Stimulated activated naive CD8-positive, alpha-beta T cell treated with anti-CD3 and anti-CD28 coated beads, Interleukin-15, Interleukin-2, amounts not matched to agents 100 ng/mL and 50 ng/mL, for 24 hours (primary cell): ENCODE measurements around the gene PODXL2.

ENCODE experiments used
- H3K27ac Mint-ChIP-seq: one replicate; pipeline ENCODE4 v1.8.0; 2021; ENCODE audit warnings: mild to moderate bottlenecking, mixed read lengths
- H3K27me3 Mint-ChIP-seq: one replicate; pipeline ENCODE4 v1.8.0; 2021; ENCODE audit warnings: mixed read lengths
- H3K36me3 Mint-ChIP-seq: one replicate; pipeline ENCODE4 v1.8.0; 2021; ENCODE audit warnings: low read depth, mixed read lengths
- H3K4me1 Mint-ChIP-seq: one replicate; pipeline ENCODE4 v1.8.0; 2021; ENCODE audit warnings: low read depth, mixed read lengths
- H3K4me3 Mint-ChIP-seq: one replicate; pipeline ENCODE4 v1.8.0; 2021; ENCODE audit warnings: mild to moderate bottlenecking, mixed read lengths
- H3K9me3 Mint-ChIP-seq: one replicate; pipeline ENCODE4 v1.8.0; 2021; ENCODE audit warnings: mixed read lengths

PODXL2 gene

GRCh38 chr3:127670761-127671522 is 42.0 kb downstream of the PODXL2 start:
- Mint-ChIP-seq H3K4me1 (peaks cover 25% of the 10 kb centered on the region), H3K27ac (peak overlapping the region; percentile 97), H3K36me3 (no peaks in the 10 kb centered on the region), H3K9me3 (no peaks in the 10 kb centered on the region), H3K4me3 (peak overlapping the region; percentile 89), H3K27me3 (no peaks in the 10 kb centered on the region)

DNA sequence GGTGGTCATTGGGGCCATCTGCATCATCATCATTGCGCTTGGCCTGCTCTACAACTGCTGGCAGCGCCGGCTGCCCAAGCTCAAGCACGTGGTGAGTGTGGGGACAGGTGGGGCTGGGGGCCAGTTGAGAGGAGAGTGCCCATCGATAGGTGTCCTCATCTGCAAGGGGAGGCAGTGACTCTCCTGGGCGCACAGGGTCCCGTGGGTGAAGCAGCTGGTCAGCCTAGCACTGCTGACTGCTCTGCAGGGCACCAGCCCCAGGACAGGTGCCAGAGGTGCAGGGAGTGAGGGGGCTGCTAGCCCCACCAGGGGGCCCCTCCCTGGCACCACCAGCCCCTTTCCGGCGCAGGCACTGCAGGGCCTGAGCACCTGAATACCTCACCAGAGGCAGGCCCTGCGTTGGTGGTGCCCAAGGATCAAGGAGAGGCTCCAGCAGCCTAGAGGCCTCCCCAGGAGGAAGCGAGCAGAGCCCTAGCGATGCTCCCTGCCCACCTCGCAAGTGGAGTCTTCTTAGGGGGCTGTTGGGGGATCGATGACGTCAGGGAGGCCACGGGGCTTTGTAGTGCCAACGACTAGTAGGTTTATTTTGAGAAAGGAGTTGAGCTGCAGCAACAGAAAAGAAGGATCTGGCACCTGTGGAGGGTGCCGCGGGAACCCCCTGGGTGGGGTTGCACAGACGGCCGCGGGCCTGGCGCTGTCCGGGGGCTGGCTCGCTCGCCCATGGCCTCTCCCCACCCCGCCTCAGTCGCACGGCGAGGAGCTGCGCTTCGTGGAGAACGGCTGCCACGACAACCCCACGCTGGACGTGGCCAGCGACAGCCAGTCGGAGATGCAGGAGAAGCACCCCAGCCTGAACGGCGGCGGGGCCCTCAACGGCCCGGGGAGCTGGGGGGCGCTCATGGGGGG is 42.8 kb downstream of the PODXL2 start:
- H3K27ac Mint-ChIP-seq: peak overlapping the region; percentile 97
- H3K4me3 Mint-ChIP-seq: peak overlapping the region; percentile 89
- peaks cover 28% of the 10 kb centered on the region for H3K4me1 Mint-ChIP-seq
- no peaks in the 10 kb centered on the region for H3K27me3 Mint-ChIP-seq
- no peaks in the 10 kb centered on the region for H3K36me3 Mint-ChIP-seq
- no peaks in the 10 kb centered on the region for H3K9me3 Mint-ChIP-seq

GRCh38 chr3:127672429-127673190 is 43.6 kb downstream of the PODXL2 start, which contains the start of gene ABTB1:
TSS of gene ABTB1 (plus strand) at chr3:127672952. CDS start at chr3:127673026, 74 bp downstream.
- peaks cover 28% of the 10 kb centered on the region for H3K4me1 Mint-ChIP-seq
- H3K36me3 Mint-ChIP-seq: no peaks in the 10 kb centered on the region

GRCh38 chr3:127673191-127674100 is 44.5 kb downstream of the PODXL2 start:
- Mint-ChIP-seq H3K36me3 (no peaks in the 10 kb centered on the region), H3K27me3 (no peaks in the 10 kb centered on the region), H3K4me1 (peaks cover 28% of the 10 kb centered on the region), H3K4me3 (peak overlapping the region; percentile 81), H3K9me3 (no peaks in the 10 kb centered on the region), H3K27ac (peak overlapping the region; percentile 45)

More at GRCh38 chr3:127672429-127673190, 43.6 kb downstream of the PODXL2 start, which contains the start of gene ABTB1:
- Mint-ChIP-seq H3K27me3 (no peaks in the 10 kb centered on the region), H3K4me3 (peak within 1 kb of the TSS; percentile 89), H3K27ac (peak within 1 kb of the TSS; percentile 97), H3K9me3 (no peaks in the 10 kb centered on the region)

- Mint-ChIP-seq H3K4me3 (peak overlapping the region; percentile 81), H3K27ac (peak overlapping the region; percentile 77), H3K27me3 (no peaks in the 10 kb centered on the region), H3K4me1 (peaks cover 28% of the 10 kb centered on the region), H3K9me3 (no peaks in the 10 kb centered on the region), H3K36me3 (no peaks in the 10 kb centered on the region)
These were observed 45.2 kb downstream of the PODXL2 start for GRCh38 chr3:127674101-127674721.

DNA sequence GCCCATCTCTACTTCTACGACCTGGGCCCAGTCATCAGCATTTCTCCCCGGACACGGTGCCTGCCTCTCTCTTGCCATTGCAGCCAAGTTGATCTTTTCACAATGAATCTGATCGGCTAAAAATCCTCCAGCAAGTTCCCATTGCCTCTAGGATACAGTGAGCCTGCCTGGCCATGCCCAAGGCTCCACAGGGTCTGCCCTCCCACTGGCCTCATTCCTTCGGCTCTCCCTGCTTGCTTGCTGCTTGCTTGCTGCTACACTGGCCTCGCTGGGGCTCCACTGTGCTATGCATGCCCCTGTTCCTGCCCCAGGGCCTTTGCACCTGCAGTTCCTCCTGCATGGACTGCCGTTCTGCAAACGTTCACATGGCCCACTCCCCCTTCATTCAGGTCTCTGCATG is 45.8 kb downstream of the PODXL2 start:
- Mint-ChIP-seq H3K27me3 (no peaks in the 10 kb centered on the region), H3K27ac (no peak overlapping the region), H3K9me3 (no peaks in the 10 kb centered on the region), H3K36me3 (no peaks in the 10 kb centered on the region), H3K4me1 (peaks cover 28% of the 10 kb centered on the region), H3K4me3 (peak overlapping the region; percentile 15)

DNA sequence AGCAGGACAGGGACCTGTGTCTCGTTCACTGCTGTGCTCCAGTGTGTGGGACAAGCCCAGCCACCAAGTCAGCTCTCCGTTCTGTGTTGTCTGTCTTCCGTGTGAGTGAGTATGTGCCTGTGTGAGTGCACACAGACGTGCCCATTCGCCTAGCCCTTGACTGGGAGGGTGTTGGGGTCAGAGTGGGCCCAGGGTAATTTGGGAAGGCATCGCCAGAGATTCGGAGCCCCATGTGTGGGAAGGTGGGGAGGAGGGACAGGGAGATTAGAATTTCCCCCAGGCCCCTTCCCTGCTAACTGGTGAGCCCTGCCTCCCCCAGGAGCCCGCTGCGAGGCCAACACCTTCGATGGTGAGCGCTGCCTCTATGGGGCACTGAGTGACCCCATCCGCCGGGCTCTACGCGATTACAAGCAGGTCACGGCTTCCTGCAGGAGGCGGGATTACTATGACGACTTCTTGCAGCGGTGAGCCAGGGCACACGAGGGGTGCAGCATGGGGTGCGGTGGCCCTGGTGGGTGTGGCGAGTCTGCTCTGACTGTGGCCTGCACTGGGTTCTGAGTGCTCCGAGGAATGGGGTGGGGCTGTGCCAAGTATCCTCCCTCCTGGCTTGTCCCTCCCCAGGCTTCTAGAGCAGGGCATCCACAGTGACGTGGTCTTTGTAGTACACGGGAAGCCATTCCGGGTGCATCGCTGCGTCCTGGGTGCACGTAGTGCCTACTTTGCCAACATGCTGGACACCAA is 46.8 kb downstream of the PODXL2 start:
- Mint-ChIP-seq H3K27me3 (no peaks in the 10 kb centered on the region), H3K4me3 (no peak overlapping the region), H3K36me3 (no peaks in the 10 kb centered on the region), H3K27ac (no peak overlapping the region), H3K9me3 (no peaks in the 10 kb centered on the region), H3K4me1 (peaks cover 28% of the 10 kb centered on the region)

- Mint-ChIP-seq H3K36me3 (no peaks in the 10 kb centered on the region), H3K4me3 (no peak overlapping the region), H3K4me1 (peaks cover 23% of the 10 kb centered on the region), H3K27ac (no peak overlapping the region), H3K27me3 (no peaks in the 10 kb centered on the region), H3K9me3 (no peaks in the 10 kb centered on the region)
These were observed 47.5 kb downstream of the PODXL2 start for GRCh38 chr3:127676456-127676855.

DNA sequence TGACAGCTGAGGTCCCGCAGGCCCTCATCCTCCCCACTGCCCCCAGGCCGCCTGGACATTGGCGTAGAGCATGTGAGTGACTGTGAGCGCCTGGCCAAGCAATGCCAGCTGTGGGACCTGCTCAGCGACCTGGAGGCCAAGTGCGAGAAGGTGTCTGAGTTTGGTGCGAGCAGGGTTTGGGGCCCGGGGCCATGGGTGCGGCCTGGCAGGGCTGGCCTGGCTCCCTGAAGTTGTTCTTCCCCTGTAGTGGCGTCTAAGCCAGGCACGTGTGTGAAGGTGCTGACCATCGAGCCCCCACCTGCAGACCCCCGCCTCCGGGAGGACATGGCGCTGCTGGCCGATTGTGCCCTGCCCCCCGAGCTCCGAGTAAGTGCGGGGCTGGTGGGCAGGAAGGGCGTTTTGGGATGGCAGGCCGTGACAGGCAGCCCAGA is 48.0 kb downstream of the PODXL2 start:
- Mint-ChIP-seq H3K36me3 (no peaks in the 10 kb centered on the region), H3K27ac (no peak overlapping the region), H3K27me3 (no peaks in the 10 kb centered on the region), H3K4me1 (peaks cover 22% of the 10 kb centered on the region), H3K4me3 (no peak overlapping the region), H3K9me3 (no peaks in the 10 kb centered on the region)

DNA sequence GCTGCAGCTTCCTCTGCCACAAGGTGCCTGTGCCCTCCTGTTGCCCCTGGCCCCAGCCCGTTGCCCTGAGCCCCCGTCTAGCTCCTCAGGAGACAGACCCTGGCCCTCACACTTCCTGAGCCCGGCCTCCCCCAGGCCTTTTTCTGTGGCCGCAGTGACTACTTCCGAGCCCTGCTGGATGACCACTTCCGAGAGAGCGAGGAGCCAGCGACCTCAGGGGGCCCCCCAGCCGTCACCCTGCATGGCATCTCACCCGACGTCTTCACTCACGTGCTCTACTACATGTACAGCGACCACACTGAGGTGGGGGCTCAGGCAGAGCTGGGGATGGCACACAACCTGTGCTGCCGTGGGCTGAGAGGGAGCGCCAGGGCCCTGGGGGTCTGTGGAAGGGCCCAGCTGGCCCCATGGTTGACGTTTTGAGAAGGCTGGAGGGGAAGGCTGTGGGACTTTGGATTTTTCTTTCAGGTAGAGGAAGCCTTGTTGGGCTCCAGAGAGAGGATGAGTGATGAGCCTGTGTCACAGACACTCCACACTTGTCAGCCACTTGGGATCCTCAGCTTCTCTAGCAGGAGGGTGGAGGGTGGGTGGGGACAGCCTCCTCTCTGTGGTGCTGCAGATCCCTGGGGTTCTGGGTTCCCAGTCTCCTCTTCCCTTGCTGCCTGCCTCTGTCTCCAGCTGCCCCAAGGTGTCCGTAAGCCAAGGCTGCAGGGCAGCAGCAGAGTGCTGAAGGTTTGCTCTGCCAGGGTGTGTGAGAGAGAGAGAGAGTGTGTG is 48.7 kb downstream of the PODXL2 start:
- H3K9me3 Mint-ChIP-seq: no peaks in the 10 kb centered on the region
- no peaks in the 10 kb centered on the region for H3K27me3 Mint-ChIP-seq
- H3K27ac Mint-ChIP-seq: no peak overlapping the region
- H3K36me3 Mint-ChIP-seq: no peaks in the 10 kb centered on the region
- H3K4me1 Mint-ChIP-seq: peaks cover 22% of the 10 kb centered on the region
- no peak overlapping the region for H3K4me3 Mint-ChIP-seq

GRCh38 chr3:127678315-127678599 is 49.3 kb downstream of the PODXL2 start:
- no peaks in the 10 kb centered on the region for H3K36me3 Mint-ChIP-seq
- H3K4me1 Mint-ChIP-seq: peaks cover 22% of the 10 kb centered on the region
- no peak overlapping the region for H3K27ac Mint-ChIP-seq
- H3K9me3 Mint-ChIP-seq: no peaks in the 10 kb centered on the region
- H3K27me3 Mint-ChIP-seq: no peaks in the 10 kb centered on the region
- H3K4me3 Mint-ChIP-seq: no peak overlapping the region

DNA sequence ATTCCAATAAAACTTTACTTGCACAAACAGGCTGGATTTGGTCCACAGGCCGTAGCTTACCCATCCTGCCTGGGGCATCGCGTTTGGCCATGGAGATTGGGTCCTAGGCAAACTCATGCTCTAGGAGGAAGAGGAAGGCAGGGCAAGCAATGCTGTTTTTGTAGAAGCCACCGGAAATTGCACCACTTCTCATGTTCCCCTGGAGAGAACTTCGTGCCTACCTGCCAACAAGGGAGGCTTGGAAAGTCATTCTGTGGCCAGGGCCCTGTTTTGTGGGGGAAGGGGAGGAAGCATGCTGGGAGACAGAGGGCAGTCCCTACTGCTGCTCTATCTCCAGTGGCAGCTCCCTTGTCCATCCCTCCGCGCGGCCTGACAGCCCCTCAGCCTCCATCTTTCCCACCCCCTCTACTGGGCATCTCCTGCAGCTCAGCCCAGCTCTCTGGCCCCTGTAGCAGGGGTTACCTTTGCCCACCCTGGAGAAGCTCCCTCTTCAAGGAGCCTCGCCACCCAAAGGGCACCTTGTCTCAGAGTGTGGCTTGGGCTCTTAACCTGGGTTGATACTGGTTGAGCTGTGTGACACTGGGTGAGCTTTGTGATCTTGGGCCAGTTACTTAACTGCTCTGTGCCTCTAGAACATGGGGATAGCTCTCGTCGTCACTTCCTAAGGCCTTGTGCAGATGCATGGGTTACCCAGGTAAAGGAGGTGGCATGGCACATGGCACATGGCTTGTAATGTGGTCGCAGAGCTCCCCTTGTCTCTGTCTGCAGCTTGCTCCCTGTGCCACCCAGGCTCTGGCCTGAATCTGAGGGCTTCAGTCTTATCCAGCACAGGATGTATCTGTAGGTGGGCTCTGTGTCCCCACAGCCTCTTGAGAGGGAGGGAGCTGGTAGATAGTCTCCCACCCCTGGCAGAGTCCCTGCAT is 49.9 kb downstream of the PODXL2 start:
- Mint-ChIP-seq H3K27ac (no peak overlapping the region), H3K27me3 (no peaks in the 10 kb centered on the region), H3K4me3 (no peak overlapping the region), H3K9me3 (no peaks in the 10 kb centered on the region), H3K36me3 (no peaks in the 10 kb centered on the region), H3K4me1 (peaks cover 23% of the 10 kb centered on the region)
